HEK293 (cell line): Measurements from ENCODE around the gene PASK.

Experiments used
- CTCF ChIA-PET: fragments of 350-600 bp; formaldehyde crosslinking; extraction: SDS; loops from one replicate; lab custom pipeline; 2021; ENCODE audit warnings: antibody characterized with exemption; lab: Yijun Ruan, JAX
- POLR2A ChIA-PET: fragments of 300-600 bp; formaldehyde crosslinking; extraction: SDS; loops from one replicate; lab custom pipeline; 2020; ENCODE audit warnings: antibody characterized with exemption, inconsistent platforms; lab: Yijun Ruan, JAX
- H3K27ac ChIP-seq: fragments of 200-500 bp; sonication (Bioruptor generic); 2 replicates; pipeline ENCODE4 v1.5.1; 2014; ENCODE audit warnings: low read depth, low read length, control low read depth, inconsistent platforms; ENCODE audit errors: extremely low read depth
- H3K36me3 ChIP-seq, 2 experiments: fragments of 200-500 bp in 1 of 2; sonication (Bioruptor generic) in 1 of 2; 1 replicate in 1 of 2; 2 replicates in 1 of 2; pipeline ENCODE4 v1.5.1; 2014 to 2017; ENCODE audit warnings: inconsistent platforms in 2 of 2, low read length in 2 of 2; ENCODE audit not compliant: control insufficient read depth in 2 of 2, insufficient read depth in 1 of 2
- H3K4me1 ChIP-seq: fragments of 200-500 bp; sonication (Bioruptor generic); 2 replicates; pipeline ENCODE4 v1.5.1; 2014; ENCODE audit warnings: mild to moderate bottlenecking, low read length, inconsistent platforms; ENCODE audit not compliant: control insufficient read depth, insufficient read depth
- H3K4me3 ChIP-seq: 2 replicates; pipeline ENCODE4 v1.5.1; 2011; ENCODE audit warnings: low read depth, mild to moderate bottlenecking, control low read depth, low read length, moderate library complexity
- H3K9me3 ChIP-seq: fragments of 200-500 bp; sonication (Bioruptor generic); 2 replicates; pipeline ENCODE4 v1.5.1; 2014; ENCODE audit warnings: low read depth, low read length, inconsistent platforms; ENCODE audit not compliant: control insufficient read depth, insufficient read depth
- HOXD13 ChIP-seq: sonication (generic); formaldehyde crosslinking; IDR thresholded peaks from 2 replicates; pipeline ENCODE4 v1.8.0; 2022; ENCODE audit warnings: missing genetic modification reagents, borderline replicate concordance
- IKZF3 ChIP-seq: fragments of 450-650 bp; IDR thresholded peaks from 2 replicates; pipeline ENCODE4 v1.5.0; 2018; ENCODE audit warnings: missing biosample characterization, mild to moderate bottlenecking, missing genetic modification characterization, moderate library complexity
- KLF9 ChIP-seq: fragments of 450-650 bp; formaldehyde crosslinking; IDR thresholded peaks from 2 replicates; pipeline ENCODE4 v1.5.1; 2016; ENCODE audit warnings: missing biosample characterization, missing genetic modification characterization, low read depth
- REST ChIP-seq: fragments of 450-650 bp; formaldehyde crosslinking; IDR thresholded peaks from 2 replicates; pipeline ENCODE4 v1.5.1; 2016; ENCODE audit warnings: missing biosample characterization, missing genetic modification characterization
- SP7 ChIP-seq: fragments of 450-650 bp; formaldehyde crosslinking; IDR thresholded peaks from 2 replicates; pipeline ENCODE4 v1.5.1; 2016; ENCODE audit warnings: missing biosample characterization, missing genetic modification characterization
- ZBTB21 ChIP-seq: fragments of 450-650 bp; formaldehyde crosslinking; IDR thresholded peaks from 2 replicates; pipeline ENCODE4 v1.5.1; 2017; ENCODE audit warnings: missing biosample characterization, missing genetic modification characterization
- ZBTB49 ChIP-seq: fragments of 450-650 bp; formaldehyde crosslinking; IDR thresholded peaks from 2 replicates; pipeline ENCODE4 v1.5.1; 2016; ENCODE audit warnings: missing biosample characterization, missing genetic modification characterization, low read depth
- ZNF112 ChIP-seq: fragments of 450-650 bp; formaldehyde crosslinking; IDR thresholded peaks from 2 replicates; pipeline ENCODE4 v1.5.0; 2017; ENCODE audit warnings: missing biosample characterization, missing genetic modification characterization
- ZNF362 ChIP-seq: fragments of 450-650 bp; formaldehyde crosslinking; IDR thresholded peaks from 2 replicates; pipeline ENCODE4 v1.5.1; 2016; ENCODE audit warnings: missing biosample characterization, missing genetic modification characterization
- ZNF398 ChIP-seq: fragments of 450-650 bp; formaldehyde crosslinking; IDR thresholded peaks from 2 replicates; pipeline ENCODE4 v1.5.1; 2017; ENCODE audit warnings: missing biosample characterization, missing genetic modification characterization
- ZNF404 ChIP-seq: fragments of 450-650 bp; formaldehyde crosslinking; IDR thresholded peaks from 2 replicates; pipeline ENCODE4 v1.5.1; 2017; ENCODE audit warnings: missing biosample characterization, missing genetic modification characterization
- ZNF488 ChIP-seq: fragments of 450-650 bp; formaldehyde crosslinking; IDR thresholded peaks from 2 replicates; pipeline ENCODE4 v1.5.1; 2016; ENCODE audit warnings: missing biosample characterization, missing genetic modification characterization
- ZNF510 ChIP-seq: fragments of 450-650 bp; formaldehyde crosslinking; IDR thresholded peaks from 2 replicates; pipeline ENCODE4 v1.5.1; 2018; ENCODE audit warnings: mild to moderate bottlenecking, missing genetic modification characterization, missing biosample characterization; ENCODE audit not compliant: insufficient replicate concordance
- ZNF529 ChIP-seq: fragments of 450-650 bp; formaldehyde crosslinking; IDR thresholded peaks from 2 replicates; pipeline ENCODE4 v1.5.1; 2017; ENCODE audit warnings: missing genetic modification characterization, missing biosample characterization; ENCODE audit not compliant: insufficient replicate concordance
- ZNF555 ChIP-seq: fragments of 450-650 bp; formaldehyde crosslinking; conservative IDR thresholded peaks from 2 replicates; pipeline ENCODE4 v1.5.1; 2017; ENCODE audit warnings: missing biosample characterization, mild to moderate bottlenecking, missing genetic modification characterization, inconsistent platforms
- ZNF629 ChIP-seq: fragments of 450-650 bp; formaldehyde crosslinking; IDR thresholded peaks from 2 replicates; pipeline ENCODE4 v1.5.1; 2017; ENCODE audit warnings: missing biosample characterization, missing genetic modification characterization
- ZNF701 ChIP-seq: fragments of 450-650 bp; formaldehyde crosslinking; IDR thresholded peaks from 2 replicates; pipeline ENCODE4 v1.5.1; 2016; ENCODE audit warnings: missing biosample characterization, missing genetic modification characterization
- ZNF776 ChIP-seq: fragments of 450-650 bp; formaldehyde crosslinking; IDR thresholded peaks from 2 replicates; pipeline ENCODE4 v1.5.0; 2017; ENCODE audit warnings: missing biosample characterization, missing genetic modification characterization, borderline replicate concordance
- ZNF777 ChIP-seq: fragments of 450-650 bp; formaldehyde crosslinking; IDR thresholded peaks from 2 replicates; pipeline ENCODE4 v1.5.1; 2017; ENCODE audit warnings: missing biosample characterization, missing genetic modification characterization, borderline replicate concordance

The PASK gene

GRCh38 chr2:241083091-241083415, 66.2 kb downstream of the PASK start:
- H3K4me3 ChIP-seq, result no peak overlapping the region
- no peak overlapping the region for H3K27ac ChIP-seq
- no peaks in the 10 kb centered on the region for H3K4me1 ChIP-seq
- peaks cover 19 to 25% of the 10 kb centered on the region in 2 experiments for H3K36me3 ChIP-seq
- TF ChIP-seq HOXD13 (no peak), ZNF701 (tag by site-specific recombination) (no peak), ZNF555 (tag by site-specific recombination) (no peak), ZNF777 (tag by site-specific recombination) (no peak), SP7 (tag by site-specific recombination) (no peak), ZNF510 (tag by site-specific recombination) (no peak), ZBTB49 (tag by site-specific recombination) (no peak), REST (tag by site-specific recombination) (no peak), ZNF488 (tag by site-specific recombination) (no peak), ZNF629 (tag by site-specific recombination) (no peak), ZBTB21 (tag by site-specific recombination) (no peak)
- ChIA-PET CTCF (interaction anchor here (0.9 kb wide), 1 partner anchor 12 kb away, joined by 4 read pairs; no protein-coding TSS in a partner anchor), POLR2A (interaction anchor here (0.6 kb wide), 1 partner anchor 314 kb away, joined by 4 read pairs; no protein-coding TSS in a partner anchor)
- no peaks in the 10 kb centered on the region for H3K9me3 ChIP-seq

- no peak overlapping the region for H3K27ac ChIP-seq
- ChIA-PET POLR2A (no interaction called here), CTCF (interaction anchor here (0.9 kb wide), 1 partner anchor 13 kb away, joined by 4 read pairs; no protein-coding TSS in a partner anchor)
- no peaks in the 10 kb centered on the region for H3K9me3 ChIP-seq
- H3K36me3 ChIP-seq, result peaks cover 19% of the 10 kb centered on the region in 2 experiments
- H3K4me3 ChIP-seq, result no peak overlapping the region
- no peaks in the 10 kb centered on the region for H3K4me1 ChIP-seq
- TF ChIP-seq ZNF529 (tag by site-specific recombination) (no peak), ZNF398 (no peak), IKZF3 (no peak), REST (tag by site-specific recombination) (no peak), ZNF112 (tag by site-specific recombination) (no peak), ZNF404 (no peak), ZNF629 (tag by site-specific recombination) (no peak), ZNF776 (tag by site-specific recombination) (no peak), ZNF362 (tag by site-specific recombination) (no peak), KLF9 (no peak)
These were observed 66.8 kb downstream of the PASK start for GRCh38 chr2:241082341-241083090.
